ENCODE measurements around the gene TEDC1. TPM values are rescaled to one million over a fixed set of nuclear protein-coding genes. Genes with fewer than 3 reads are reported as not detected.

TEDC1 gene
- total and polyA plus RNA-seq, 2 donors from 2014 or later, result 6.9 to 13.2 TPM

GRCh38 chr14:105537580-105538474, 46.8 kb downstream of the TEDC1 start:
- H3K9me3 ChIP-seq (ENCODE audit: control insufficient read depth in 2 of 3, insufficient read depth in 1 of 3, low read length in 3 of 3), result no peaks in the 10 kb centered on the region
- no peaks in the 10 kb centered on the region for H3K27me3 ChIP-seq (ENCODE audit: control insufficient read depth, insufficient read depth, low read length)
- intact Hi-C loops (cut with DNase I), result no loop called here
- H3K4me3 ChIP-seq (ENCODE audit: low read length in 3 of 3), result no peak overlapping the region
- H3K9ac ChIP-seq (ENCODE audit: low read length in 3 of 3), result no peak overlapping the region
- FAIRE-seq (no peak), DNase-seq (peak; percentile 42 to 83 (median 64))
- peak; percentile 88 for TF ChIP-seq CTCF (IDR thresholded peaks at IDR 0.05; ENCODE audit: borderline replicate concordance, extremely low read depth, insufficient read depth)
- no peak overlapping the region for H3K27ac ChIP-seq (ENCODE audit: low read depth in 2 of 2, low read length in 2 of 2)
- no peaks in the 10 kb centered on the region for H3K4me1 ChIP-seq (ENCODE audit: control insufficient read depth in 2 of 3, insufficient read depth in 2 of 3, low read depth in 1 of 3, low read length in 3 of 3)
- no peaks in the 10 kb centered on the region for H3K36me3 ChIP-seq (ENCODE audit: control insufficient read depth in 2 of 3, insufficient read depth in 3 of 3, low read length in 3 of 3)

GRCh38 chr14:105538481-105539049, 47.5 kb downstream of the TEDC1 start:
- Histone ChIP-seq H3K4me1 (ENCODE audit: control insufficient read depth in 2 of 3, insufficient read depth in 2 of 3, low read depth in 1 of 3, low read length in 3 of 3) (no peaks in the 10 kb centered on the region), H3K36me3 (ENCODE audit: control insufficient read depth in 2 of 3, insufficient read depth in 3 of 3, low read length in 3 of 3) (no peaks in the 10 kb centered on the region), H3K9me3 (ENCODE audit: control insufficient read depth in 2 of 3, insufficient read depth in 1 of 3, low read length in 3 of 3) (peaks cover 0 to 7% (median 0%) of the 10 kb centered on the region in 3 donors), H3K27me3 (ENCODE audit: control insufficient read depth, insufficient read depth, low read length) (no peaks in the 10 kb centered on the region), H3K9ac (ENCODE audit: low read length in 3 of 3) (no peak overlapping the region), H3K4me3 (ENCODE audit: low read length in 3 of 3) (no peak overlapping the region), H3K27ac (ENCODE audit: low read depth in 2 of 2, low read length in 2 of 2) (no peak overlapping the region)
- no peak for TF ChIP-seq CTCF (IDR thresholded peaks at IDR 0.05; ENCODE audit: borderline replicate concordance, extremely low read depth, insufficient read depth)
- no peak for DNase-seq
- intact Hi-C loops (cut with DNase I), result no loop called here
- no peak for FAIRE-seq

- no peak for FAIRE-seq
- DNase-seq, result no peak
- Histone ChIP-seq H3K27me3 (ENCODE audit: control insufficient read depth, insufficient read depth, low read length) (no peaks in the 10 kb centered on the region), H3K9ac (ENCODE audit: low read length in 3 of 3) (no peak overlapping the region), H3K36me3 (ENCODE audit: control insufficient read depth in 2 of 3, insufficient read depth in 3 of 3, low read length in 3 of 3) (no peaks in the 10 kb centered on the region), H3K4me1 (ENCODE audit: control insufficient read depth in 2 of 3, insufficient read depth in 2 of 3, low read depth in 1 of 3, low read length in 3 of 3) (no peaks in the 10 kb centered on the region), H3K4me3 (ENCODE audit: low read length in 3 of 3) (no peak overlapping the region), H3K27ac (ENCODE audit: low read depth in 2 of 2, low read length in 2 of 2) (no peak overlapping the region), H3K9me3 (ENCODE audit: control insufficient read depth in 2 of 3, insufficient read depth in 1 of 3, low read length in 3 of 3) (peaks cover 0 to 12% (median 0%) of the 10 kb centered on the region in 3 donors)
- no peak for TF ChIP-seq CTCF (IDR thresholded peaks at IDR 0.05; ENCODE audit: borderline replicate concordance, extremely low read depth, insufficient read depth)
- intact Hi-C loops (cut with DNase I), result no loop called here
Observed at GRCh38 chr14:105540811-105541210, 49.8 kb downstream of the TEDC1 start.

All from kidney (tissue), 14 donors.